Erythroblast (primary cell): ENCODE results near the gene TUBB4B.

Experiments used
- GATA1 ChIP-seq: IDR thresholded peaks from 2 replicates; pipeline ENCODE4 v1.6.1; 2011; ENCODE audit warnings: low read depth, mild to moderate bottlenecking, control low read depth, low read length, moderate library complexity
- POLR2A ChIP-seq: IDR thresholded peaks from 2 replicates; pipeline ENCODE4 v1.6.1; 2011; ENCODE audit warnings: mild to moderate bottlenecking, low read length

DNA sequence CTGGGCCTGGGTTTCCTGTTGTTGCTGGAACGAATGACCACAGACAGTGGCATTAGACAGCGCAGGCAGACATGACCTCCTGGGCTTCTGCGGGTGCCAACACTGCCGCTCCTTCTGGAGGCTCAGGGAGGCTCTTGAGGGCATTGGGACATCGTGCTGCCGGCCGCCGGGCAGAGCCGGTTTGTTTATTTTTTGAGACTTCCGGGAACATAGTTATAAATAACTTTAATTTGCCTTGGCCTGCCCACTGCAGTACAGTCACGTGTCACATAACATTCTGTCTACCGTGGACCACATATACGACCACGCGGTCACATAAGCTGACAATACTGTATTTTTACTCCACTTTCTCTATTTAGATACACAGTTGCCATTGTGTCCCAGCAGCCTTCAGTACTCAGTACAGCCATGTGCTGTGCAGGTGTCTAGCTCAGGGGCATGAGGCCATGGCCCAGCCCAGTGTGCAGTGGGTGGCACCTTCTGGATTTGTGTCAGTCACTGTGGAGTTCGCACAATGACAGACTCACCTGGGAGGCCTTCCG, 28.2 kb downstream of the TUBB4B start:
- TF ChIP-seq POLR2A, result no peak
- TF ChIP-seq GATA1, result no peak
